ENCODE results near the gene FARSB. TPM values are rescaled to one million over a fixed set of nuclear protein-coding genes. Genes with fewer than 3 reads are reported as not detected.

FARSB gene
- total RNA-seq, 1 donor from 2014 or later: 4.4 TPM

GRCh38 chr2:222575618-222576017 is 80.3 kb downstream of the FARSB start:
- H3K27me3 ChIP-seq: no peaks in the 10 kb centered on the region
- peaks cover 0 to 4% of the 10 kb centered on the region in 2 donors for H3K4me1 ChIP-seq
- H3K9me3 ChIP-seq: no peaks in the 10 kb centered on the region
- H3K36me3 ChIP-seq: peaks cover 3 to 21% of the 10 kb centered on the region in 2 donors
- intact Hi-C loops (cut with DNase I): no loop called here
- no peak overlapping the region for H3K4me3 ChIP-seq
- DNase-seq (ENCODE audit: low spot score in 2 of 2): no peak
- H3K27ac ChIP-seq: no peak overlapping the region
- TF ChIP-seq CTCF (IDR thresholded peaks at IDR 0.05): no peak

- Histone ChIP-seq H3K4me3 (no peak overlapping the region), H3K9me3 (no peaks in the 10 kb centered on the region), H3K4me1 (peaks cover 0 to 4% of the 10 kb centered on the region in 2 donors), H3K27ac (no peak overlapping the region), H3K36me3 (peaks cover 0 to 19% of the 10 kb centered on the region in 2 donors), H3K27me3 (no peaks in the 10 kb centered on the region)
- intact Hi-C loops (cut with DNase I): no loop called here
- DNase-seq (ENCODE audit: low spot score in 2 of 2): no peak
- no peak for TF ChIP-seq CTCF (IDR thresholded peaks at IDR 0.05)
These were observed 83.1 kb downstream of the FARSB start for GRCh38 chr2:222572751-222573174.

GRCh38 chr2:222572264-222572721 is 83.6 kb downstream of the FARSB start:
- intact Hi-C loops (cut with DNase I): no loop called here
- H3K4me3 ChIP-seq: no peak overlapping the region
- peaks cover under 1 to 22% of the 10 kb centered on the region in 2 donors for H3K36me3 ChIP-seq
- H3K27me3 ChIP-seq: no peaks in the 10 kb centered on the region
- H3K27ac ChIP-seq: no peak overlapping the region
- TF ChIP-seq CTCF (IDR thresholded peaks at IDR 0.05): no peak
- DNase-seq (ENCODE audit: low spot score in 2 of 2): no peak
- peaks cover 0 to 4% of the 10 kb centered on the region in 2 donors for H3K4me1 ChIP-seq
- H3K9me3 ChIP-seq: no peaks in the 10 kb centered on the region

- no peak for DNase-seq (ENCODE audit: low spot score in 2 of 2)
These were observed 86.1 kb downstream of the FARSB start for GRCh38 chr2:222569826-222570225.

GRCh38 chr2:222568865-222569264 is 87.0 kb downstream of the FARSB start:
- no peaks in the 10 kb centered on the region for H3K27me3 ChIP-seq
- H3K36me3 ChIP-seq: peaks cover 4 to 31% of the 10 kb centered on the region in 2 donors
- peaks cover 0 to 4% of the 10 kb centered on the region in 2 donors for H3K4me1 ChIP-seq
- H3K9me3 ChIP-seq: no peaks in the 10 kb centered on the region
- intact Hi-C loops (cut with DNase I): no loop called here
- H3K27ac ChIP-seq: no peak overlapping the region
- no peak for DNase-seq (ENCODE audit: low spot score in 2 of 2)
- no peak for TF ChIP-seq CTCF (IDR thresholded peaks at IDR 0.05)
- H3K4me3 ChIP-seq: no peak overlapping the region

More at GRCh38 chr2:222569826-222570225, 86.1 kb downstream of the FARSB start:
- Histone ChIP-seq H3K9me3 (no peaks in the 10 kb centered on the region), H3K4me3 (no peak overlapping the region), H3K36me3 (peaks cover 4 to 31% of the 10 kb centered on the region in 2 donors), H3K4me1 (peaks cover 0 to 4% of the 10 kb centered on the region in 2 donors), H3K27ac (no peak overlapping the region), H3K27me3 (no peaks in the 10 kb centered on the region)
- TF ChIP-seq CTCF (IDR thresholded peaks at IDR 0.05): no peak
- intact Hi-C loops (cut with DNase I): no loop called here

GRCh38 chr2:222566229-222566628 is 89.7 kb downstream of the FARSB start:
- no peaks in the 10 kb centered on the region for H3K9me3 ChIP-seq
- H3K4me3 ChIP-seq: no peak overlapping the region
- DNase-seq (ENCODE audit: low spot score in 2 of 2): no peak
- H3K27ac ChIP-seq: no peak overlapping the region
- H3K27me3 ChIP-seq: no peaks in the 10 kb centered on the region
- peaks cover 4 to 23% of the 10 kb centered on the region in 2 donors for H3K36me3 ChIP-seq
- no peaks in the 10 kb centered on the region for H3K4me1 ChIP-seq
- no peak for TF ChIP-seq CTCF (IDR thresholded peaks at IDR 0.05)
- intact Hi-C loops (cut with DNase I): no loop called here
